Caco-2 (cell line): ENCODE results near the gene BRAP. TPM values are rescaled to one million over a fixed set of nuclear protein-coding genes. Genes with fewer than 3 reads are reported as not detected.
"Not testable (repeated sequence)": the region's sequence is repeated elsewhere in the genome, so short reads cannot be mapped to it uniquely, and the experiment has no call there.

Experiments used
- BruUV-seq: library from RNA; stranded (reverse); fragments of 400-500 nt; replicated peaks from 2 replicates; lab custom pipeline; 2021; lab: Mats Ljungman, UMichigan
- CTCF ChIA-PET: fragments of 300-600 bp; sonication (Branson Sonifier 250); formaldehyde crosslinking; loops from one replicate; lab custom pipeline; 2022; ENCODE audit warnings: antibody characterized with exemption; lab: Charles Lee
- POLR2A ChIA-PET: fragments of 300-600 bp; sonication (Branson Sonifier 250); formaldehyde crosslinking; loops from one replicate; lab custom pipeline; 2022; ENCODE audit warnings: antibody characterized with exemption; lab: Charles Lee
- DNase-seq, 2 experiments: peaks; one replicate each; pipeline versions ENCODE4 v3.0.0 to v3.0.0-alpha.2; 2020 to 2022
- H3K27me3 ChIP-seq: replicated peaks from 2 replicates; pipeline ENCODE4 v1.6.0; 2011; ENCODE audit warnings: low read length; ENCODE audit not compliant: control insufficient read depth, insufficient read depth
- H3K36me3 ChIP-seq: 2 replicates; pipeline ENCODE4 v1.5.1; 2011; ENCODE audit warnings: low read length; ENCODE audit not compliant: control insufficient read depth, insufficient read depth
- H3K4me1 ChIP-seq: fragments of 250-450 bp; sonication (Bioruptor Pico); 2 replicates; pipeline ENCODE4 v1.5.1; 2020; ENCODE audit warnings: mild to moderate bottlenecking
- H3K4me3 ChIP-seq: 2 replicates; pipeline ENCODE4 v1.5.1; 2011; ENCODE audit warnings: low read depth, mild to moderate bottlenecking, control low read depth, low read length
- H3K9me3 ChIP-seq: fragments of 250-450 bp; sonication (Bioruptor Pico); 2 replicates; pipeline ENCODE4 v1.5.1; 2020; ENCODE audit warnings: mild to moderate bottlenecking, moderate library complexity
- H3K27ac Mint-ChIP-seq: one replicate; pipeline ENCODE4 v1.8.0; 2022; ENCODE audit warnings: mixed read lengths; ENCODE audit not compliant: unreplicated experiment
- H3K27me3 Mint-ChIP-seq: one replicate; pipeline ENCODE4 v1.8.0; 2022; ENCODE audit warnings: mixed read lengths; ENCODE audit not compliant: insufficient read depth, unreplicated experiment
- H3K36me3 Mint-ChIP-seq: one replicate; pipeline ENCODE4 v1.8.0; 2022; ENCODE audit warnings: mild to moderate bottlenecking, mixed read lengths; ENCODE audit not compliant: insufficient read depth, unreplicated experiment
- H3K4me1 Mint-ChIP-seq: one replicate; pipeline ENCODE4 v1.8.0; 2022; ENCODE audit warnings: low read depth, mixed read lengths; ENCODE audit not compliant: unreplicated experiment
- H3K4me3 Mint-ChIP-seq: one replicate; pipeline ENCODE4 v1.8.0; 2022; ENCODE audit warnings: mild to moderate bottlenecking, moderate library complexity, mixed read lengths; ENCODE audit not compliant: unreplicated experiment
- H3K9me3 Mint-ChIP-seq: one replicate; pipeline ENCODE4 v1.8.0; 2022; ENCODE audit warnings: mixed read lengths; ENCODE audit not compliant: unreplicated experiment
- CTCF ChIP-seq, 2 experiments: fragments of 200-600 bp in 1 of 2; IDR thresholded peaks; 1 replicate in 1 of 2; 2 replicates in 1 of 2; pipeline versions ENCODE4 v1.5.1 to v1.8.0; 2011 to 2022; ENCODE audit warnings: antibody characterized with exemption in 1 of 2, control low read depth in 1 of 2, inconsistent platforms in 1 of 2, low read depth in 1 of 2, low read length in 1 of 2, mild to moderate bottlenecking in 1 of 2, moderate library complexity in 1 of 2; ENCODE audit not compliant: insufficient read depth in 1 of 2, severe bottlenecking in 1 of 2, unreplicated experiment in 1 of 2
- intact Hi-C: fragments of 100-400 bp; cut with micrococcal nuclease; formaldehyde crosslinking; loops from one replicate; pipeline ENCODE4 v1.10.0; 2022; ENCODE audit not compliant: unreplicated experiment
- total RNA-seq: library from RNA; stranded (reverse); gene quantifications from 2 replicates; pipeline ENCODE4 v1.2.3, GENCODE V29; 2022

The BRAP gene
- total RNA-seq, 1 experiment from 2014 or later: 24.6 TPM

- Histone ChIP-seq H3K9me3 (no peaks in the 10 kb centered on the region), H3K4me3 (no peak overlapping the region), H3K4me1 (no peaks in the 10 kb centered on the region), H3K27me3 (no peaks in the 10 kb centered on the region), H3K36me3 (no peaks in the 10 kb centered on the region)
- no peaks in the 10 kb centered on the region for H3K9me3 Mint-ChIP-seq
- TF ChIP-seq CTCF (IDR thresholded peaks at IDR 0.05; ENCODE audit: insufficient read depth in 1 of 2, low read depth in 1 of 2, low read length in 1 of 2, severe bottlenecking in 1 of 2, unreplicated experiment in 1 of 2): no peak
- intact Hi-C loops: no loop called here
- no peak overlapping the region for H3K4me3 Mint-ChIP-seq
- H3K27me3 Mint-ChIP-seq: no peaks in the 10 kb centered on the region
- peaks cover 18% of the 10 kb centered on the region for H3K36me3 Mint-ChIP-seq
- ChIA-PET CTCF (no interaction called here), POLR2A (no interaction called here)
- H3K4me1 Mint-ChIP-seq: no peaks in the 10 kb centered on the region
- DNase-seq: no peak
- no TSS peak for BruUV-seq
- no peak overlapping the region for H3K27ac Mint-ChIP-seq
Observed at GRCh38 chr12:111730420-111730819, 44.7 kb upstream of the BRAP start.

- BruUV-seq: no TSS peak
- H3K4me1 Mint-ChIP-seq: no peaks in the 10 kb centered on the region
- Histone ChIP-seq H3K9me3 (no peaks in the 10 kb centered on the region), H3K27me3 (no peaks in the 10 kb centered on the region), H3K4me1 (no peaks in the 10 kb centered on the region), H3K36me3 (no peaks in the 10 kb centered on the region), H3K4me3 (no peak overlapping the region)
- no peaks in the 10 kb centered on the region for H3K9me3 Mint-ChIP-seq
- H3K4me3 Mint-ChIP-seq: no peak overlapping the region
- CTCF ChIA-PET: no interaction called here
- POLR2A ChIA-PET: no interaction called here
- intact Hi-C loops: no loop called here
- H3K36me3 Mint-ChIP-seq: peaks cover 19% of the 10 kb centered on the region
- no peak for DNase-seq
- no peaks in the 10 kb centered on the region for H3K27me3 Mint-ChIP-seq
- no peak overlapping the region for H3K27ac Mint-ChIP-seq
- no peak for TF ChIP-seq CTCF (IDR thresholded peaks at IDR 0.05; ENCODE audit: insufficient read depth in 1 of 2, low read depth in 1 of 2, low read length in 1 of 2, severe bottlenecking in 1 of 2, unreplicated experiment in 1 of 2)
Observed at GRCh38 chr12:111728795-111729194, 43.0 kb upstream of the BRAP start.

DNA sequence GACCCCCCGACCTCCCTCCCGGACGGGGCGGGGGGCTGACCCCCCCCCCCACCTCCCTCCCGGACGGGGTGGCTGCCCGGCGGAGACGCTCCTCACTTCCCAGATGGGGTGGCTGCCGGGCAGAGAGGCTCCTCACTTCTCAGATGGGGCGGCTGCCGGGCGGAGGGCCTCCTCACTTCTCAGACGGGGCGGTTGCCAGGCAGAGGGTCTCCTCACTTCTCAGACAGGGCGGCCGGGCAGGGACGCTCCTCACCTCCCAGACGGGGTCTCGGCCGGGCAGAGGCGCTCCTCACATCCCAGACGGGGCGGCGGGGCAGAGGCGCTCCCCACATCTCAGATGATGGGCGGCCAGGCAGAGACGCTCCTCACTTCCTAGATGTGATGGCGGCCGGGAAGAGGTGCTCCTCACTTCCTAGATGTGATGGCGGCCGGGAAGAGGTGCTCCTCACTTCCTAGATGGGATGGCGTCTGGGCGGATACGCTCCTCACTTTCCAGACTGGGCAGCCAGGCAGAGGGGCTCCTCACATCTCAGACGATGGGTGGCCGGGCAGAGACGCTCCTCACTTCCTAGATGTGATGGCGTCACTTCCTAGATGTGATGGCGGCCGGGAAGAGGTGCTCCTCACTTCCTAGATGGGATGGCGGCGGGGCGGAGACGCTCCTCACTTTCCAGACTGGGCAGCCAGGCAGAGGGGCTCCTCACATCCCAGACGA, 38.0 kb upstream of the BRAP start:
- H3K9me3 ChIP-seq, BruUV-seq, H3K27me3 Mint-ChIP-seq, intact Hi-C loops, H3K36me3 ChIP-seq, H3K27ac Mint-ChIP-seq, H3K4me1 Mint-ChIP-seq, H3K27me3 ChIP-seq, H3K4me1 ChIP-seq, POLR2A ChIA-PET, H3K9me3 Mint-ChIP-seq, H3K4me3 ChIP-seq, H3K4me3 Mint-ChIP-seq, CTCF ChIA-PET, DNase-seq: not testable (repeated sequence)
- peaks cover 22% of the 10 kb centered on the region for H3K36me3 Mint-ChIP-seq
